ENCODE results near the gene CYP8B1. TPM values are rescaled to one million over a fixed set of nuclear protein-coding genes. Genes with fewer than 3 reads are reported as not detected.

CYP8B1 gene
- total and polyA plus RNA-seq, 2 of the 8 experiments (the other 6 are each of a cell fraction or from before 2014, with no cell fraction given): not detected

- H3K79me2 ChIP-seq (ENCODE audit: control insufficient read depth in 1 of 2, insufficient read depth in 2 of 2, low read length in 2 of 2): no peaks in the 10 kb centered on the region
- no peak overlapping the region for H3K23ac ChIP-seq (ENCODE audit: insufficient read length)
- no peak overlapping the region for H2AFZ ChIP-seq (ENCODE audit: low read length)
- no peak overlapping the region for H3K4me3 ChIP-seq (ENCODE audit: extremely low read depth in 1 of 4, insufficient read depth in 2 of 4, low read depth in 3 of 4, low read length in 4 of 4)
- H3K27me3 ChIP-seq (replicated peaks in 1 of 4; ENCODE audit: control insufficient read depth in 3 of 4, extremely low read depth in 1 of 4, insufficient read depth in 3 of 4, low read length in 3 of 4): peaks cover 0 to 2% (median 0%) of the 10 kb centered on the region in 4 experiments; a peak in 2 of 7 replicates
- no peak overlapping the region for H2BK15ac ChIP-seq (ENCODE audit: low read length)
- no peak overlapping the region for H2BK20ac ChIP-seq (ENCODE audit: low read length)
- no peaks in the 10 kb centered on the region for H4K20me1 ChIP-seq (replicated peaks in 1 of 2; ENCODE audit: control insufficient read depth in 1 of 2, insufficient read depth in 2 of 2, low read length in 2 of 2)
- POLR2A ChIA-PET (ENCODE audit: partially characterized antibody): no interaction called here
- no peak overlapping the region for H3K14ac ChIP-seq (ENCODE audit: insufficient read length)
- H3K27ac ChIP-seq (ENCODE audit: low read depth, low read length): no peak overlapping the region
- CTCF ChIA-PET (ENCODE audit: partially characterized antibody): interaction anchor here (0.7 kb wide), 1 partner anchor 65 kb away, joined by 3 read pairs; no protein-coding TSS in a partner anchor
- no peak overlapping the region for H3K4ac ChIP-seq (replicated peaks; ENCODE audit: insufficient read length, low read depth, low read length)
- no peaks in the 10 kb centered on the region for H3K79me1 ChIP-seq (ENCODE audit: low read depth, low read length)
- H4K91ac ChIP-seq (replicated peaks; ENCODE audit: insufficient read length, low read length): no peak overlapping the region
- no peak overlapping the region for H3K9ac ChIP-seq (replicated peaks in 1 of 4; ENCODE audit: extremely low read depth in 1 of 4, low read depth in 3 of 4, low read length in 3 of 4)
- no peaks in the 10 kb centered on the region for H3K4me1 ChIP-seq (replicated peaks in 1 of 4; ENCODE audit: control insufficient read depth in 3 of 4, insufficient read depth in 4 of 4, low read length in 3 of 4)
- H2BK120ac ChIP-seq (replicated peaks; ENCODE audit: low read depth, low read length): no peak overlapping the region
- no peak overlapping the region for H4K5ac ChIP-seq (ENCODE audit: insufficient read length, low read depth, low read length)
- H3K56ac ChIP-seq (replicated peaks; ENCODE audit: insufficient read length, low read depth, low read length): no peak overlapping the region
- no peaks in the 10 kb centered on the region; the same call in 1 of the 2 replicates for H3K23me2 ChIP-seq (ENCODE audit: low read depth, low read length)
- no peak overlapping the region for H4K8ac ChIP-seq (ENCODE audit: extremely low read depth, insufficient read depth, low read length)
- no peak overlapping the region for H3K18ac ChIP-seq (ENCODE audit: extremely low read depth, low read length)
- no peak overlapping the region for H2AK5ac ChIP-seq (ENCODE audit: low read depth, low read length)
- DNase-seq (ENCODE audit: low read depth in 1 of 2, low spot score in 2 of 2): no peak
- H2BK5ac ChIP-seq (ENCODE audit: low read depth, low read length): no peak overlapping the region
- no peaks in the 10 kb centered on the region for H3K9me3 ChIP-seq (ENCODE audit: insufficient read depth in 2 of 2, low read depth in 1 of 2, low read length in 1 of 2)
- 89% methylated on average over 7 of the region's 7 CpGs; no CpG with 5 or more reads in 1 of the 2 experiments for WGBS, 2 experiments (ENCODE audit: extremely low coverage in 1 of 2, insufficient coverage in 1 of 2, insufficient read length in 1 of 2, insufficient replicate concordance in 2 of 2, low coverage in 1 of 2, low lambda C conversion rate in 2 of 2, missing lambda C conversion rate in 1 of 2)
- H2BK12ac ChIP-seq (ENCODE audit: low read depth, low read length): no peak overlapping the region
- no peaks in the 10 kb centered on the region for H3K36me3 ChIP-seq (ENCODE audit: control insufficient read depth in 2 of 4, insufficient read depth in 4 of 4, low read length in 3 of 4)
- FAIRE-seq: no peak
- H3K4me2 ChIP-seq (ENCODE audit: insufficient read depth in 1 of 2, low read depth in 2 of 2, low read length in 2 of 2): no peak overlapping the region
- TF ChIP-seq GABPA (IDR thresholded peaks at IDR 0.05; ENCODE audit: borderline replicate concordance, insufficient read depth, low read length) (no peak), NRF1 (IDR thresholded peaks at IDR 0.05; ENCODE audit: low read depth, low read length) (no peak), SAP30 (IDR thresholded peaks at IDR 0.05; ENCODE audit: insufficient read depth, insufficient replicate concordance, low read length) (no peak)
Observed at GRCh38 chr3:42867138-42867537, 8.5 kb downstream of the CYP8B1 start.

Measured in H1 (cell line).